GM21529 (cell line): ENCODE results near the gene CDKN2A.
A peak's percentile ranks its signal among the peaks of the same experiment; 100 is the strongest.

ENCODE experiments used
- ATAC-seq: cut with Tn5 transposase; IDR thresholded peaks from one replicate; pipeline ENCODE4 v1.9.1; 2021; ENCODE audit not compliant: unreplicated experiment

Gene CDKN2A

DNA sequence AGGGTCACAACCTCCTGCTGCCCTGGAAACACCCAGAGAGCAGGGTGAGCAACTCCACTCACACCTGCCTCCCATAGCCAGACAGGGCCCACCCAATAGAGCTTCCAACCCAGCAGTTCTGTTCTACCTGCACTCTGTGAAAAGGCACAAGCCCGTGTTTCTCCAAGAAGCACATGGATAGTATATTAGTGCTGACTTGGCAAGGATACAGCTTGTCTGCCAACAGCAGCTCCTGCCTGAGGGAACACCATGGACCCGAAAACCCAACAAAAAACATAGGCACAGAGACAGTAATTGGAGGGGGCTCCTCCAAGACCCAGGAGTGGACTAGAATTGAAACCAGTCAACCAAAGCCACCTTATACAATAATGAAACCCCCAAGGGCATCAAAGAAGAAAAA lies 48.6 kb downstream of the CDKN2A start:
- no peak for ATAC-seq

DNA sequence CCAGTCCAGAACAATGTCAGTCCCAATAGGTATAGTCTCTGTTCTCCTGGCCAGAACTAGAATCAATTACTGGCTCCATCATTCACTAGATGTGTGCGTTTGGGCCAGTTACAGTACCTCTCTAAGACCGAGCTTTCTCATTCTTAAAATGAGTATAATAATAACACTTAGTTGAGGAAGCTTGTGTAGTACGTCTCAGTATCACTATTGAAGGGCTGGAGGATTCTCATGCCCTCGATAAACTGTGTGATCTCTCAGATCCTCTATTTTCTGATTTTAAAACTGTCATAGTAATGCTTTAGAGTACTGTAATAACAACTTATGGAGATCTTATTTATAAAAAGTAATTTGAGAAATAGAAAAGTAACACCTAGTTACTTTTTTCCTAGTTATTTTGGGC lies 50.7 kb downstream of the CDKN2A start:
- ATAC-seq, result peak; percentile 66

DNA sequence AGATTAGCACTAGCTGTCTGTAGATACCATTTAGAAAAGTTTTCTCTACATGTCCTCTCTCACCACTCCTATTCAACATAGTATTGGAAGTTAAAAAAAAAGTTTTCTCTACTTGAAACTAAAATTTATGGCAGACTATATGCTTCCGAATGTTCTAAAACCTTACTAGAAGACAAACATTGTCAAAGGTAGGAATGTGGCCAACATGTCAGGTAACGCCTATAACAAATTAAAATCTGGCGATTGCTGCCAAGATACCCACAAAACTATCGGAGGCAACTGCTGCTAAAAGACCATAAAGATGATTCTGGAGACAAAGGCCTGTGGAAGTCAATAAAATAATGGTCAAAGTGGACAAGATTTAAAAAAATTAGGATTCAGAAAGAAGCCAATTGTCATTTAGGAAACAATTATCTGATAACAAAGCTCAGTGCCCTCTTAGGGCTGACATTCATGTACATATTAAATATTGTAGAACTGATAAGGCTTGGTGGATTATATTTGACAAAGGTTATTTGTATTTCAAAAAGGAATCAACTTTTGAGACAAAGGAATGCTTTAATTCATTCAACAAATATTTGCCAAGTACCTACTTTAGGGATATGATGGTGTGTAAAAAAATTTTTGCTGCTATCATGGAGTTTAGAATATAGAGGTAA lies 52.7 kb downstream of the CDKN2A start:
- no peak for ATAC-seq

DNA sequence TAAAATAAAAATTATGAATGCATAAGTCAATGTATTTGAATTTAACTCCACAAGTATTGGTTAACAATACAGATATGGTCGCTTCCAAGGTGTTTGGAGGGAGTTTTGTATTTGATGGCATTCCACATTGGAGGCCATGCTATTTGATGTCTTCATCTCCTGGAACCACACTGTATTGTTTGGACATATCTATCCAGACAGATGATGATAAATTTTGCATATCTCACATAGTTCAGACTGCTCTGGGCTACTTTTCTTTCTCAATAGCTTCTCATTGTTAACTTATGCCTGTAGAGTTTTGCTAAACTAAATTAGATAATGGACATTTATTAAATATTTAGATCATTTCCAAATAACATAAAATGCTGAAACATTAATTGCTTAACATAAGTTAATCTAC lies 58.0 kb downstream of the CDKN2A start:
- ATAC-seq, result no peak

DNA sequence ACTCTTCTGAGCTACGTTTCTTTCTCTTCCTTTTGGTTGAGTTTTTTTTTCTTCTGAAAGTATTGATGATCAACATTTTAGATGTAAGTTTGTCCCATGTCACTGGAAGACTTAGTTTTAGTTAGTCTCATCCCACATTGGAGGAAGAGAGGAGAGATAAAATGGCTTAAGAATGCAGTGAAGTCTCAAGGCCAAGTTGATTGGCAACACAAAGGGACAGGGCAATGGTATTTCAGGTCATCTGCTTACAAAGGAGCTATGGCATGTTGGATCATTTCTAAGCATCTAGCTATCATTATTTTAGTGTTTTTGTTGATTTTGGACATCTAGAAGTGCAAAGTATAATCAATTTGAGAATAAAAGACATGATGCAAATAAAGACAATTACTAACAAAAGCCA lies 58.6 kb downstream of the CDKN2A start:
- ATAC-seq, result no peak

DNA sequence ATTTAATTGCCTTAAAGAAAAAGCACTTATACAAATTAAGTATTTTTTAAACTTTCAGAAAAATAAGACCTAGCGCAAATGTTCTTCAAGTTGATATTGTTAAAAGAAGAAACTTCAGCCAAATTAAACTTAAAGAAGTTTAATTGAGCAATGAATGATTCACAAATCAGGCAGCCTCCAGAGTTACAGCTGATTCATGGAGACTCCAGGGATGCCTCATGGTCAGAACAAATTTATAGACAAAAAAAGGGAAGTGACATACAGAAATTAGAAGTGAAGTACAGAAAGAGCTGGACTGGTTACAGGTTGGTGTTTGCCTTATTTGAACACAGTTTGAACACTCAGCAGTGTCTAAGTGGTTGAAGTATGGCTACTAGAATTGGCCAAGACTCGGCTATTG lies 60.3 kb downstream of the CDKN2A start:
- ATAC-seq, result no peak

DNA sequence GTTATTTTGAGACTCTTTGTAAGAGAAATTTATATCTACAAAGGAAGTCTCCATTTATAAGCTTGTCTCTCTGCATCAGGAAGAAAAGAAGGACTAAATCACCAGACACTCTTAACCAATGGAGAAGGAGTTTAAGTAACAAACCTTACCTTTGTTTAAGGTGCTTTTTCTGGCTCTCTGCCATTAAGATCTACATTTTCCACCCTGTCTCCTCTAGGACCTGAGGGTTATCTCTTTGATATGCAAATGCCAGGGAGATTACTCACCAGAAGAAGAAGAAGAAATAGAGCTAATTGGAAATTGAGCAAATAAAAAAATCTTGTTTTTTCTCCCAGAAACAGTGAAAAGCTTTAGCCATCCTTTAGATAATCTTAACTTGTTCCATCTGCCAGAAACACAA lies 60.9 kb downstream of the CDKN2A start:
- ATAC-seq, result no peak

DNA sequence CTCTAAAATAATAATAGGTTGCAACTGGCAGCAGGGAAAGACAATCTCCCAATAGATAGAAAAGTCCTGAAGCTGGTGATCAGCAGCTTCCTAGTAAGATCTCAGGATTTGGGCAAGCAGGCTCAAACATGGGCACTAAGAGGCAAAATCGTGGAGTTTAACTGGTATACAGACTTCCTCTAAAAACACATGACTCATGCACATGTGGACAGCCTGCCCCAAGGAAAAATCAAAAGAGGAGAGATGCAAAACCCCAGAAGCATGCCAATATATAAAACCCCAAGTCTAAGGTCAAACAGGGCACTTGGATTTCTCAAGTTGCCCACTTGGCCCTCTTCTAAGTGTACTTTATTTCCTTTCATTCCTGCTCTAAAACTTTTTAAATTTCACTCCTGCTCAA lies 62.8 kb downstream of the CDKN2A start:
- ATAC-seq, result no peak

DNA sequence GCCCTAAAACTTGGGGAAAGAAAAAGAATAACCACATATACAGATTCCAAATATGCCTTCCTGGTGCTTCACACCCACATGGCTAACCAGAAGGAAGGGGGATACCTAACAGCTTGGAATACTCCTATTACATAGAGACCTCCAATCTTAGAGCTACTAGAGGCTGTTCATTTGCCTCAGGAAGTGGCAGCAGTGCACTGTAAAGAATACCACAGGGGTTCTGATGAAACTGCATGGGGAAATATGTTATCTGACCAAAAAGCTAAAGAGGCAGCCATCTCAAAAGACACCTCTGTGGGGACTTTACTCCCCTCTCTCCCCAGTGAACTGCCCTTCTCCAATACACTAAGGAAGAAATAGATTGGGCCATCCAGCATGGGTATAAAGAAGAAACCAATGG lies 66.4 kb downstream of the CDKN2A start:
- ATAC-seq, result no peak

DNA sequence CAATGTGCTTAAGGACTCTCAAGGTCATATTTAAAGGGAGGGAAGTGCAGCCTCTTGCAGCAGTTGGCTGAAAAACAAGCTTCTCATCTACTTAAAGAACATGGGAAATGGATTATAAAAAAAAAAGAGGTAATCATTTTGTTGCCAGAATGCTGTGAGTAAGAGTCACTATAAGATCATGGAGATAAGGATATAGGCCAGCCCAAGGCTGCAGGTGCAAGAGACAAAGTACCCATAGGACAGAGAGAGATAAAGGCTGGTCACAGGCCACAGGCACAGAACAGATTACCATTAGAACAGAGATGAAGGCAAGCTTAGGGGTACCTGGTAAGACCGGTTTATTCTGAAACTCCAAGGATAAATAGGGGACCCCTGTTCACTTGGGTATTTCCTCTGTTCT lies 70.5 kb downstream of the CDKN2A start:
- ATAC-seq, result no peak

DNA sequence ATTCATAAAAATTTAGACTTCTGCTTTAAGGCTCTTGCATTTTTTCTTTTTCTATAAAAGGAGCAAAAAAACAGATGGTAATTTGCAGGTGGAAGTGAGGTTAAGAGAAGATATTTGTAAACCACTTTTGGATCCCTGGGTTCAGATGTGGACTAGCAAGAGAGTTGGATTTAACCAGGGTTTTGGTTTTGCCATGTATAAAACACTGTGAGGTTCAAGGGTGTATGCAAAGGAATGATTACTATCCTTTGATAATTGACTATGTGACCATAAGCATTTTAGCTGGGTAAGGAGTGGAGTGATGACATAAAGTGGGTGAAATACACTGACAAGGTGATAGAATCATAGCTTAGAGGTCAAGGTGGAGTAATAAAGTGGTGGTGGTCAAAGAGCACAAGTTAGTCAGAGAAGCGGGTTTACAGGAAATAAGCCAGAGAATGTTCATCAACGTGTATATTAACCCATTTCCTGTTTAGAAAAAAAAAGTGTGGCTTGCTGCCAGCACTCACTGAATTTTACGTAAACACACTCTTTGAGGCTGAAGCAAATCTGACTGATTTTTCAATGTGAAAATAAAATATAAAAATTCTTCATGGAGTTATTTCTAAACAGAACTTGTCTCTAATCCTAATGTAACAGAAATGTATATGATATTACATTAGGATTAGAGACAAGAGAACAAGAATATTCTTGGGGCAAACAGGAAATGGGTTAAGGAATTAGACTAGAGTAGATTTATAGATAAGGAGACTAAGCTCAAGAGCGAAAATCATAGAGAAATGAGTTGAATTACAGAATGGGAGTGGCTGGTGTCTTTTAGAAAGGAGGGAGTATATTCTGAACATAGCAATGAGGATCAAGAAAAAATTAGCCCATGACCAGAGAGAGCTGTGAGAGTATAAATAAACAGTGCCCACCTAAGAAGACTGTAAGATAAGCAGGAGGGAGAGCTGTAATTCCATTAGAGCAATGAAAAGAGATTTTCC lies 74.5 kb downstream of the CDKN2A start:
- peak; percentile 87 for ATAC-seq
